ENCODE results near the gene PIM1. TPM values are rescaled to one million over a fixed set of nuclear protein-coding genes. Genes with fewer than 3 reads are reported as not detected.

The PIM1 gene
- total and polyA plus RNA-seq, 10 of the 15 experiments (the other 5 are each of a cell fraction or from before 2014, with no cell fraction given): 0.66 to 33.9 (median 10.2) TPM

GRCh38 chr6:37140145-37140544 is 29.8 kb upstream of the PIM1 start:
- no peaks in the 10 kb centered on the region for H3K9me3 ChIP-seq (replicated peaks; ENCODE audit: control insufficient read depth, insufficient read depth, low read length)
- no peak for FAIRE-seq
- H2AFZ ChIP-seq (ENCODE audit: control insufficient read depth, low read depth, low read length): no peak overlapping the region
- in situ Hi-C loops (cut with MboI): no loop called here
- H3K4me1 ChIP-seq (ENCODE audit: control insufficient read depth, insufficient read depth, low read length): peaks cover 47% of the 10 kb centered on the region
- ChIA-PET CTCF (interaction anchor here (0.7 to 1.2 kb wide), 4 partner anchors 12 to 89 kb away, joined by 3 read pairs; no protein-coding TSS in a partner anchor), POLR2A (interaction anchor here (1.0 kb wide), 1 partner anchor 9 kb away, joined by 3 read pairs; no protein-coding TSS in a partner anchor), SMC1A (ENCODE audit: uncharacterized antibody, unreplicated experiment) (interaction anchor here (0.7 to 1.0 kb wide), 3 partner anchors 9 to 93 kb away, joined by 3 to 4 read pairs (median 3); no protein-coding TSS in a partner anchor), RAD21 (ENCODE audit: unreplicated experiment) (interaction anchor here (0.8 to 5.3 kb wide), 2 partner anchors 21 to 31 kb away, joined by 3 to 39 read pairs; partner anchors contain the start of gene PIM1)
- no peaks in the 10 kb centered on the region for H4K20me1 ChIP-seq (ENCODE audit: control insufficient read depth, insufficient read depth)
- intact Hi-C loops (cut with micrococcal nuclease; ENCODE audit: unreplicated experiment): no loop called here
- H3K4me3 ChIP-seq: no peak overlapping the region
- no peaks in the 10 kb centered on the region for H3K27me3 ChIP-seq (replicated peaks in 1 of 2; ENCODE audit: control insufficient read depth in 2 of 2, insufficient read depth in 2 of 2, low read length in 1 of 2)
- BruUV-seq (replicated peaks): no TSS peak
- no peak for DNase-seq (ENCODE audit: low read depth, low spot score)
- WGBS (ENCODE audit: insufficient coverage, insufficient replicate concordance, low lambda C conversion rate, missing lambda C conversion rate): 39% methylated on average over 3 of the region's 3 CpGs
- H3K9ac ChIP-seq (ENCODE audit: control insufficient read depth, insufficient read depth, low read length): no peak overlapping the region
- no peaks in the 10 kb centered on the region for H3K36me3 ChIP-seq (ENCODE audit: control insufficient read depth in 2 of 2, insufficient read depth in 2 of 2, low read length in 1 of 2)
- H3K79me2 ChIP-seq (ENCODE audit: control insufficient read depth, insufficient read depth, low read length): no peaks in the 10 kb centered on the region
- no peak overlapping the region for H3K4me2 ChIP-seq (ENCODE audit: control insufficient read depth, insufficient read depth)
- no peak for ATAC-seq
- no peak overlapping the region for H3K27ac ChIP-seq (ENCODE audit: control insufficient read depth, insufficient read depth)
- TF ChIP-seq, protein P1, sequence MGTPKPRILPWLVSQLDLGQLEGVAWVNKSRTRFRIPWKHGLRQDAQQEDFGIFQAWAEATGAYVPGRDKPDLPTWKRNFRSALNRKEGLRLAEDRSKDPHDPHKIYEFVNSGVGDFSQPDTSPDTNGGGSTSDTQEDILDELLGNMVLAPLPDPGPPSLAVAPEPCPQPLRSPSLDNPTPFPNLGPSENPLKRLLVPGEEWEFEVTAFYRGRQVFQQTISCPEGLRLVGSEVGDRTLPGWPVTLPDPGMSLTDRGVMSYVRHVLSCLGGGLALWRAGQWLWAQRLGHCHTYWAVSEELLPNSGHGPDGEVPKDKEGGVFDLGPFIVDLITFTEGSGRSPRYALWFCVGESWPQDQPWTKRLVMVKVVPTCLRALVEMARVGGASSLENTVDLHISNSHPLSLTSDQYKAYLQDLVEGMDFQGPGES (IDR thresholded peaks at IDR 0.05): no peak
- TF ChIP-seq SMARCA5 (IDR thresholded peaks at IDR 0.05): no peak
- TF ChIP-seq ZBTB4 (CRISPR knock-in tag; IDR thresholded peaks at IDR 0.05): no peak
- TF ChIP-seq ETV6 (conservative IDR thresholded peaks at IDR 0.05 in 1 of 2, IDR thresholded peaks at IDR 0.05 in 1 of 2; ENCODE audit: borderline replicate concordance in 1 of 2, low read depth in 1 of 2): no peak
- TF ChIP-seq MXI1 (IDR thresholded peaks at IDR 0.05; ENCODE audit: low read depth, low read length): no peak
- TF ChIP-seq SMAD1 (IDR thresholded peaks at IDR 0.05; ENCODE audit: low read depth, partially characterized antibody): no peak
- TF ChIP-seq SUPT20H (IDR thresholded peaks at IDR 0.05; ENCODE audit: borderline replicate concordance, control insufficient read depth, low read depth, low read length): no peak
- TF ChIP-seq SIN3A (IDR thresholded peaks at IDR 0.05; ENCODE audit: low read depth, low read length): no peak
- TF ChIP-seq DPF2 (IDR thresholded peaks at IDR 0.05): no peak
- TF ChIP-seq ESRRA (IDR thresholded peaks at IDR 0.05; ENCODE audit: low read length): no peak
- TF ChIP-seq MEF2A (IDR thresholded peaks at IDR 0.05; ENCODE audit: insufficient read depth, low read depth, low read length): no peak
- no peak for TF ChIP-seq ZBED1 (IDR thresholded peaks at IDR 0.05; ENCODE audit: borderline replicate concordance)
- TF ChIP-seq, protein P2, sequence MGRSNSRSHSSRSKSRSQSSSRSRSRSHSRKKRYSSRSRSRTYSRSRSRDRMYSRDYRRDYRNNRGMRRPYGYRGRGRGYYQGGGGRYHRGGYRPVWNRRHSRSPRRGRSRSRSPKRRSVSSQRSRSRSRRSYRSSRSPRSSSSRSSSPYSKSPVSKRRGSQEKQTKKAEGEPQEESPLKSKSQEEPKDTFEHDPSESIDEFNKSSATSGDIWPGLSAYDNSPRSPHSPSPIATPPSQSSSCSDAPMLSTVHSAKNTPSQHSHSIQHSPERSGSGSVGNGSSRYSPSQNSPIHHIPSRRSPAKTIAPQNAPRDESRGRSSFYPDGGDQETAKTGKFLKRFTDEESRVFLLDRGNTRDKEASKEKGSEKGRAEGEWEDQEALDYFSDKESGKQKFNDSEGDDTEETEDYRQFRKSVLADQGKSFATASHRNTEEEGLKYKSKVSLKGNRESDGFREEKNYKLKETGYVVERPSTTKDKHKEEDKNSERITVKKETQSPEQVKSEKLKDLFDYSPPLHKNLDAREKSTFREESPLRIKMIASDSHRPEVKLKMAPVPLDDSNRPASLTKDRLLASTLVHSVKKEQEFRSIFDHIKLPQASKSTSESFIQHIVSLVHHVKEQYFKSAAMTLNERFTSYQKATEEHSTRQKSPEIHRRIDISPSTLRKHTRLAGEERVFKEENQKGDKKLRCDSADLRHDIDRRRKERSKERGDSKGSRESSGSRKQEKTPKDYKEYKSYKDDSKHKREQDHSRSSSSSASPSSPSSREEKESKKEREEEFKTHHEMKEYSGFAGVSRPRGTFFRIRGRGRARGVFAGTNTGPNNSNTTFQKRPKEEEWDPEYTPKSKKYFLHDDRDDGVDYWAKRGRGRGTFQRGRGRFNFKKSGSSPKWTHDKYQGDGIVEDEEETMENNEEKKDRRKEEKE (IDR thresholded peaks at IDR 0.05): no peak
- TF ChIP-seq BMI1 (IDR thresholded peaks at IDR 0.05; ENCODE audit: borderline replicate concordance): no peak
- TF ChIP-seq CTCF (IDR thresholded peaks at IDR 0.05 in 2 of 3, conservative IDR thresholded peaks at IDR 0.05 in 1 of 3; ENCODE audit: control insufficient read depth in 2 of 3, extremely low read depth in 1 of 3, insufficient read depth in 1 of 3, low read depth in 3 of 3, low read length in 3 of 3): no peak
